ENCODE data around the gene ROCK1. TPM values are rescaled to one million over a fixed set of nuclear protein-coding genes. Genes with fewer than 3 reads are reported as not detected.
"Not testable (repeated sequence)": the region's sequence is repeated elsewhere in the genome, so short reads cannot be mapped to it uniquely, and the experiment has no call there.

The ROCK1 gene
- total and polyA plus RNA-seq, 2 donors from 2014 or later = 10.5 to 56.5 TPM

GRCh38 chr18:21040466-21040865 is 71.1 kb downstream of the ROCK1 start:
- Histone ChIP-seq H3K36me3 (ENCODE audit: control insufficient read depth in 2 of 3, insufficient read depth in 3 of 3, low read length in 3 of 3) (peaks cover 0 to 4% (median 0%) of the 10 kb centered on the region in 3 donors), H3K4me1 (ENCODE audit: control insufficient read depth in 2 of 3, insufficient read depth in 2 of 3, low read depth in 1 of 3, low read length in 3 of 3) (no peaks in the 10 kb centered on the region), H3K9me3 (ENCODE audit: control insufficient read depth in 2 of 3, insufficient read depth in 1 of 3, low read length in 3 of 3) (no peaks in the 10 kb centered on the region), H3K27me3 (ENCODE audit: control insufficient read depth, insufficient read depth, low read length) (no peaks in the 10 kb centered on the region), H3K9ac (ENCODE audit: low read length in 3 of 3) (no peak overlapping the region), H3K4me3 (ENCODE audit: low read length in 3 of 3) (no peak overlapping the region), H3K27ac (ENCODE audit: low read depth in 2 of 2, low read length in 2 of 2) (no peak overlapping the region)
- no peak for TF ChIP-seq CTCF (IDR thresholded peaks at IDR 0.05; ENCODE audit: borderline replicate concordance, extremely low read depth, insufficient read depth)
- FAIRE-seq (no peak), DNase-seq (no peak)
- intact Hi-C loops (cut with DNase I) = no loop called here

- TF ChIP-seq CTCF (IDR thresholded peaks at IDR 0.05; ENCODE audit: borderline replicate concordance, extremely low read depth, insufficient read depth) = no peak
- Histone ChIP-seq H3K27me3 (ENCODE audit: control insufficient read depth, insufficient read depth, low read length) (no peaks in the 10 kb centered on the region), H3K9me3 (ENCODE audit: control insufficient read depth in 2 of 3, insufficient read depth in 1 of 3, low read length in 3 of 3) (no peaks in the 10 kb centered on the region), H3K36me3 (ENCODE audit: control insufficient read depth in 2 of 3, insufficient read depth in 3 of 3, low read length in 3 of 3) (peaks cover 0 to 4% (median 4%) of the 10 kb centered on the region in 3 donors), H3K9ac (ENCODE audit: low read length in 3 of 3) (no peak overlapping the region), H3K4me1 (ENCODE audit: control insufficient read depth in 2 of 3, insufficient read depth in 2 of 3, low read depth in 1 of 3, low read length in 3 of 3) (no peaks in the 10 kb centered on the region), H3K27ac (ENCODE audit: low read depth in 2 of 2, low read length in 2 of 2) (no peak overlapping the region), H3K4me3 (ENCODE audit: low read length in 3 of 3) (no peak overlapping the region)
- FAIRE-seq (no peak), DNase-seq (no peak)
- intact Hi-C loops (cut with DNase I) = no loop called here
Measured at GRCh38 chr18:21038201-21038600, 73.4 kb downstream of the ROCK1 start.

GRCh38 chr18:21031845-21032244 is 79.8 kb downstream of the ROCK1 start:
- DNase-seq (no peak), FAIRE-seq (no peak)
- TF ChIP-seq CTCF (IDR thresholded peaks at IDR 0.05; ENCODE audit: borderline replicate concordance, extremely low read depth, insufficient read depth) = no peak
- Histone ChIP-seq H3K4me3 (ENCODE audit: low read length in 3 of 3) (no peak overlapping the region), H3K27ac (ENCODE audit: low read depth in 2 of 2, low read length in 2 of 2) (no peak overlapping the region), H3K27me3 (ENCODE audit: control insufficient read depth, insufficient read depth, low read length) (no peaks in the 10 kb centered on the region), H3K9ac (ENCODE audit: low read length in 3 of 3) (no peak overlapping the region), H3K4me1 (ENCODE audit: control insufficient read depth in 2 of 3, insufficient read depth in 2 of 3, low read depth in 1 of 3, low read length in 3 of 3) (no peaks in the 10 kb centered on the region), H3K36me3 (ENCODE audit: control insufficient read depth in 2 of 3, insufficient read depth in 3 of 3, low read length in 3 of 3) (peaks cover 3 to 5% (median 4%) of the 10 kb centered on the region in 3 donors), H3K9me3 (ENCODE audit: control insufficient read depth in 2 of 3, insufficient read depth in 1 of 3, low read length in 3 of 3) (peaks cover 0 to 5% (median 2%) of the 10 kb centered on the region in 3 donors)
- intact Hi-C loops (cut with DNase I) = no loop called here

GRCh38 chr18:21018257-21018656 is 93.4 kb downstream of the ROCK1 start:
- H3K27ac ChIP-seq (ENCODE audit: low read depth in 2 of 2, low read length in 2 of 2); H3K27me3 ChIP-seq (ENCODE audit: control insufficient read depth, insufficient read depth, low read length); H3K9ac ChIP-seq (ENCODE audit: low read length in 3 of 3); H3K4me1 ChIP-seq (ENCODE audit: control insufficient read depth in 2 of 3, insufficient read depth in 2 of 3, low read depth in 1 of 3, low read length in 3 of 3); DNase-seq; H3K4me3 ChIP-seq (ENCODE audit: low read length in 3 of 3); FAIRE-seq; H3K9me3 ChIP-seq (ENCODE audit: control insufficient read depth in 2 of 3, insufficient read depth in 1 of 3, low read length in 3 of 3); intact Hi-C loops (cut with DNase I): not testable (repeated sequence)
- H3K36me3 ChIP-seq (ENCODE audit: control insufficient read depth in 2 of 3, insufficient read depth in 3 of 3, low read length in 3 of 3) = peaks cover 3 to 18% (median 7%) of the 10 kb centered on the region in 3 donors

All from kidney (tissue), 14 donors.